Smooth muscle cell (in vitro differentiated cells): ENCODE data around the gene FGD6. TPM values are rescaled to one million over a fixed set of nuclear protein-coding genes. Genes with fewer than 3 reads are reported as not detected.
"Not testable (repeated sequence)": the region's sequence is repeated elsewhere in the genome, so short reads cannot be mapped to it uniquely, and the experiment has no call there.

Source experiments
- DNase-seq: peaks from one replicate; lab custom pipeline; 2025; ENCODE audit not compliant: unreplicated experiment; lab: John Stamatoyannopoulos, UW
- H2AFZ ChIP-seq: fragments of 200-600 bp; sonication (generic); 2 replicates; pipeline ENCODE4 v1.6.0; 2016; ENCODE audit warnings: antibody characterized with exemption, low read depth, mild to moderate bottlenecking
- H3F3A ChIP-seq: fragments of 200-600 bp; sonication (generic); 2 replicates; pipeline ENCODE4 v1.6.0; 2017; ENCODE audit warnings: antibody characterized with exemption, low read depth
- H3K27ac ChIP-seq: fragments of 200-600 bp; sonication (generic); 2 replicates; pipeline ENCODE4 v1.5.1; 2016; ENCODE audit warnings: low read depth, mild to moderate bottlenecking
- H3K27me3 ChIP-seq: fragments of 200-600 bp; sonication (generic); 2 replicates; pipeline ENCODE4 v1.6.1; 2016; ENCODE audit warnings: low read depth, mild to moderate bottlenecking
- H3K36me3 ChIP-seq: fragments of 200-600 bp; sonication (generic); 2 replicates; pipeline ENCODE4 v1.5.1; 2016; ENCODE audit warnings: low read depth
- H3K4me1 ChIP-seq: fragments of 200-600 bp; sonication (generic); 2 replicates; pipeline ENCODE4 v1.5.1; 2016; ENCODE audit warnings: low read depth
- H3K4me2 ChIP-seq: fragments of 200-600 bp; sonication (generic); 2 replicates; pipeline ENCODE4 v1.6.0; 2016; ENCODE audit warnings: mild to moderate bottlenecking
- H3K4me3 ChIP-seq: fragments of 200-600 bp; sonication (generic); 2 replicates; pipeline ENCODE4 v1.5.1; 2016; ENCODE audit warnings: mild to moderate bottlenecking
- H3K79me2 ChIP-seq: fragments of 200-600 bp; sonication (generic); 2 replicates; pipeline ENCODE4 v1.6.0; 2016; ENCODE audit warnings: low read depth, mild to moderate bottlenecking
- H3K9ac ChIP-seq: fragments of 200-600 bp; sonication (generic); 2 replicates; pipeline ENCODE4 v1.6.0; 2016; ENCODE audit warnings: low read depth
- H3K9me3 ChIP-seq: fragments of 200-600 bp; sonication (generic); replicated peaks from 2 replicates; pipeline ENCODE4 v1.5.1; 2016; ENCODE audit warnings: low read depth
- H4K20me1 ChIP-seq: fragments of 200-600 bp; sonication (generic); 2 replicates; pipeline ENCODE4 v1.6.0; 2016; ENCODE audit warnings: low read depth
- WGBS: methylation state at CpG from one replicate; pipeline ENCODE4 v1.1.7; 2016; ENCODE audit warnings: low lambda C conversion rate; 5-methylcytosine and 5-hydroxymethylcytosine counted together
- polyA plus RNA-seq: library from polyadenylated mRNA; unstranded; fragments of >200 nt; fragmentation: Nextera tagmentation; extraction: Ambion mirVana; gene quantifications from 2 replicates; pipeline ENCODE4 v1.2.1, GENCODE V29; 2016
- total RNA-seq: library from RNA; depleted of rRNA; stranded (reverse); fragments of >200 nt; gene quantifications from 2 replicates; pipeline ENCODE4 v1.2.3, GENCODE V29; 2014
- TF ChIP-seq, protein P1 (sequence below): fragments of 200-600 bp; sonication (generic); IDR thresholded peaks from 2 replicates; pipeline ENCODE4 v1.5.1; 2017; ENCODE audit warnings: borderline replicate concordance, mild to moderate bottlenecking, antibody characterized with exemption; ENCODE audit not compliant: insufficient read depth, poor library complexity, severe bottlenecking

FGD6 gene
- total and polyA plus RNA-seq, 2 experiments from 2014 or later, result 2.5 to 7.7 TPM

DNA sequence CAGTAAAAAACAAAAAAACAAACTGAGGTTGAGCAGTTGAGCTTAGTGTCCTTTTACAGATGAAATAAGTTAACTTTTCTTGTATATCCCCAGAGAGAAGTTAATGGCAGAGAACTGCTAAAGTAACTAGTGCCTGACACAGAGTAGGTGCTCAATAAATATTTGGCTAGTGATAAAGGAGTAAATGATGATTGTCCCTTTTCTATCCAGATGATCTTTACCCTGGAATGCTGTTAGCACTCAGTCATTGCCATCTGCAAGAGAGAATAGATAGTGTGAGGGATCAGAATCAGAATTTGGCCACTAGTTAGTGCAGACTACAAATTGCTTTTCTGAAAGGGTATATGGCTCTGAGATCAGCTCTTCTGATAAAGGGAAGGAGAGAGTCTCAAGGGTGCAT, 21.9 kb upstream of the FGD6 start:
- H3K4me3 ChIP-seq, result no peak overlapping the region
- DNase-seq, result no peak
- no peak overlapping the region for H3K4me2 ChIP-seq
- H3K27ac ChIP-seq, result no peak overlapping the region
- no peaks in the 10 kb centered on the region for H3K9me3 ChIP-seq
- H2AFZ ChIP-seq, result no peak overlapping the region
- peaks cover 79% of the 10 kb centered on the region for H4K20me1 ChIP-seq
- H3K4me1 ChIP-seq, result no peaks in the 10 kb centered on the region
- no peak overlapping the region for H3K9ac ChIP-seq
- H3K27me3 ChIP-seq, result no peaks in the 10 kb centered on the region
- H3K79me2 ChIP-seq, result peaks cover 83% of the 10 kb centered on the region
- H3F3A ChIP-seq, result no peaks in the 10 kb centered on the region
- TF ChIP-seq, protein P1, sequence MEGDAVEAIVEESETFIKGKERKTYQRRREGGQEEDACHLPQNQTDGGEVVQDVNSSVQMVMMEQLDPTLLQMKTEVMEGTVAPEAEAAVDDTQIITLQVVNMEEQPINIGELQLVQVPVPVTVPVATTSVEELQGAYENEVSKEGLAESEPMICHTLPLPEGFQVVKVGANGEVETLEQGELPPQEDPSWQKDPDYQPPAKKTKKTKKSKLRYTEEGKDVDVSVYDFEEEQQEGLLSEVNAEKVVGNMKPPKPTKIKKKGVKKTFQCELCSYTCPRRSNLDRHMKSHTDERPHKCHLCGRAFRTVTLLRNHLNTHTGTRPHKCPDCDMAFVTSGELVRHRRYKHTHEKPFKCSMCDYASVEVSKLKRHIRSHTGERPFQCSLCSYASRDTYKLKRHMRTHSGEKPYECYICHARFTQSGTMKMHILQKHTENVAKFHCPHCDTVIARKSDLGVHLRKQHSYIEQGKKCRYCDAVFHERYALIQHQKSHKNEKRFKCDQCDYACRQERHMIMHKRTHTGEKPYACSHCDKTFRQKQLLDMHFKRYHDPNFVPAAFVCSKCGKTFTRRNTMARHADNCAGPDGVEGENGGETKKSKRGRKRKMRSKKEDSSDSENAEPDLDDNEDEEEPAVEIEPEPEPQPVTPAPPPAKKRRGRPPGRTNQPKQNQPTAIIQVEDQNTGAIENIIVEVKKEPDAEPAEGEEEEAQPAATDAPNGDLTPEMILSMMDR, result no peak
- H3K36me3 ChIP-seq, result no peaks in the 10 kb centered on the region

DNA sequence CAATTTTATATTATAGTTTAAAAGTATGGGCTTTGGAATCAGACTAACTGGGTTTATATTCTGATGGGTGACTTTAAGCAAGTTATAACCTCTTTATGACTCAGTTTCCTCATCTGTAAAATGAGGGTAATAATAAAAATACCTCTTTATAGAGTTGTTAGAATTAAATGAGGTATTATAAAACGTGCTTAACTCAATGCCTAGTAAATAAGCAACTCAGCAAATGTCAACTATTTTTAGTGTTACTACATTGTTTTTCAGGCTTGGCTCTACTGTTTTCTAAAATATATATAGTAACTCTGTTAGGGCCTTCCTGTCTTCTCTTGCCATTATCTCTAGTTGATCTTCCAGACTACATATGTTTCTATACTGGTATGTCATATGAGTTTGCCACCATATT, 20.9 kb upstream of the FGD6 start:
- 84% methylated on average over 1 of the region's 1 CpG for WGBS
- Histone ChIP-seq H3K27ac (no peak overlapping the region), H2AFZ (no peak overlapping the region), H3K4me1 (no peaks in the 10 kb centered on the region), H3K4me2 (no peak overlapping the region), H3K27me3 (no peaks in the 10 kb centered on the region), H3K9me3 (no peaks in the 10 kb centered on the region), H3K79me2 (peaks cover 83% of the 10 kb centered on the region), H3K36me3 (no peaks in the 10 kb centered on the region), H4K20me1 (peaks cover 74% of the 10 kb centered on the region), H3K4me3 (no peak overlapping the region), H3F3A (no peaks in the 10 kb centered on the region), H3K9ac (no peak overlapping the region)
- no peak for DNase-seq
- TF ChIP-seq, protein P1, result no peak

DNA sequence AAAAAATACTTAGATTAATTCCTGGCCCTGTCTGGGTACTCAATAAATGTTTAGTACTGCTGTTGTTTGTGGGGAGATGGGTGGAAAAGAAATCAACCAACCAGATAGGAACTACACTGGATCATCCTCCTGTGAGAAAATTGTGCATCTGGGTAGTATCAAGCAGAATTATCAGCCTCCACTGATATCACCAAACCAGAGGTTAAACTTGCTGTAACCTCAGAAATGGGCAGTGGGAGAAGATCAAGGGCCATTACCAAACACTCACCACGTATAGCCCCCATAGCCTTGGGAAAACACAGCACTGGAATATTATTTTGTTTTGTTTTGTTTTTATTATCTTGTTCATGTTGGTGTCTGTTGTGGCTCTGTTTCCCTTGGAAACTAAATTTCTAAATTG, 20.0 kb upstream of the FGD6 start:
- H3F3A ChIP-seq, result no peaks in the 10 kb centered on the region
- no peak for DNase-seq
- H3K4me1 ChIP-seq, result no peaks in the 10 kb centered on the region
- H3K79me2 ChIP-seq, result peaks cover 83% of the 10 kb centered on the region
- H3K4me3 ChIP-seq, result no peak overlapping the region
- peaks cover 4% of the 10 kb centered on the region for H3K36me3 ChIP-seq
- no peaks in the 10 kb centered on the region for H3K27me3 ChIP-seq
- no peak overlapping the region for H3K9ac ChIP-seq
- H3K4me2 ChIP-seq, result no peak overlapping the region
- TF ChIP-seq, protein P1, result no peak
- 25% methylated on average over 1 of the region's 1 CpG for WGBS
- H4K20me1 ChIP-seq, result peaks cover 71% of the 10 kb centered on the region
- no peaks in the 10 kb centered on the region for H3K9me3 ChIP-seq
- H2AFZ ChIP-seq, result no peak overlapping the region
- H3K27ac ChIP-seq, result no peak overlapping the region

DNA sequence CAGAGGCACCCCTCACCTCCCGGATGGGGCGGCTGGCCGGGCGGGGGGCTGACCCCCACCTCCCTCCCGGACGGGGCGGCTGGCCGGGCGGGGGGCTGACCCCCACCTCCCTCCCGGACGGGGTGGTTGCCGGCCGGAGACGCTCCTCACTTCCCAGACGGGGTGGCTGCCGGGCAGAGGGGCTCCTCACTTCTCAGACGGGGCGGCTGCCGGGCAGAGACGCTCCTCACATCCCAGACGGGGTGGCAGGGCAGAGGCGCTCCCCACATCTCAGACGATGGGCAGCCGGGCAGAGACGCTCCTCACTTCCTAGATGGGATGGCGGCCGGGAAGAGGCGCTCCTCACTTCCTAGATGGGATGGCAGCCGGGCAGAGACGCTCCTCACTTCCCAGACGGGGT, 18.4 kb upstream of the FGD6 start:
- not testable (repeated sequence) for DNase-seq, H3K27ac ChIP-seq, H2AFZ ChIP-seq, H3K27me3 ChIP-seq, H3K4me3 ChIP-seq, H3K36me3 ChIP-seq, H3K9ac ChIP-seq, H3K9me3 ChIP-seq, H3K4me2 ChIP-seq, H3K4me1 ChIP-seq, H3F3A ChIP-seq
- no CpG with 5 or more reads among the region's 31 CpGs for WGBS
- H4K20me1 ChIP-seq, result peaks cover 69% of the 10 kb centered on the region
- H3K79me2 ChIP-seq, result peaks cover 83% of the 10 kb centered on the region

DNA sequence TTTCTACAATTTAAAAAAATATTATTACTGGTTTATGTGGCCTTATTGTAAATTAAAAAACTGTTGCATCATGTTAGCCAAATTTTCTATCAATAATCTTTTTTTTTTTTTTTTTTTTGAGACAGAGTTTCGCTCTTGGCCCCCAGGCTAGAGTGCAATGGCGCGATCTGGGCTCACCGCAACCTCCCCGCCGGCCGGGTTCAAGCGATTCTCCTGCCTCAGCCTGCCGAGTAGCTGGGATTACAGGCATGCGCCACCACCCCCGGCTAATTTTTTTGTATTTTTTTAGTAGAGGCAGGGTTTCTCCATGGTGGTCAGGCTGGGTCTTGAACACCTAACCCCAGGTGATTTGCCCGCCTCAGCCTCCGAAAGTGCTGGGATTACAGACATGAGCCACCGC, 16.9 kb upstream of the FGD6 start:
- not testable (repeated sequence) for DNase-seq, H3K27ac ChIP-seq, H3K4me3 ChIP-seq, H3F3A ChIP-seq, H3K27me3 ChIP-seq, H3K9me3 ChIP-seq, H2AFZ ChIP-seq, H3K4me1 ChIP-seq, H3K4me2 ChIP-seq, H3K9ac ChIP-seq, H3K36me3 ChIP-seq
- WGBS, result over 99% methylated on average over 14 of the region's 14 CpGs
- H4K20me1 ChIP-seq, result peaks cover 68% of the 10 kb centered on the region
- H3K79me2 ChIP-seq, result peaks cover 83% of the 10 kb centered on the region
